Suppressor macrophage (primary cell): ENCODE measurements around the gene RAB25.
A peak's percentile ranks its signal among the peaks of the same experiment; 100 is the strongest.

Experiments
- DNase-seq, 4 experiments: peaks; one replicate each; pipeline ENCODE4 v3.0.0-alpha.2; 2020 to 2022
- total RNA-seq, 17 experiments: gene quantifications; one replicate each; lab custom pipeline; 2026; ENCODE audit warnings: mixed read lengths in 6 of 17, inconsistent platforms in 3 of 17; lab: John Stamatoyannopoulos, UW

RAB25 gene
- 0 to 0.77 (median 0) reads per million in 17 experiments for total RNA-seq

- no peak for DNase-seq
Measured at GRCh38 chr1:156060937-156061636, at the start of gene RAB25. Gene RAB25, plus strand, starts transcription at chr1:156061160. Its CDS starts 241 bp downstream, at chr1:156061401.

- no peak for DNase-seq
Measured at GRCh38 chr1:156012051-156012817, 48.7 kb upstream of the RAB25 start.

GRCh38 chr1:156014829-156015228 lies 46.1 kb upstream of the RAB25 start:
- DNase-seq, result no peak

- no peak for DNase-seq
Measured at GRCh38 chr1:156019946-156020292, 41.0 kb upstream of the RAB25 start.

- DNase-seq, result peak; percentile 89 to 94 (median 94)
Measured at GRCh38 chr1:156020293-156021092, 40.5 kb upstream of the RAB25 start, which contains the start of gene SSR2. Gene SSR2, minus strand, starts transcription at chr1:156020951. Its CDS starts 784 bp downstream, at chr1:156020167.

- no peak for DNase-seq
Measured at GRCh38 chr1:156021093-156021428, 39.9 kb upstream of the RAB25 start.

- DNase-seq, result no peak
Measured at GRCh38 chr1:156021954-156022353, 39.0 kb upstream of the RAB25 start.

GRCh38 chr1:156024801-156025200 lies 36.2 kb upstream of the RAB25 start:
- no peak for DNase-seq

GRCh38 chr1:156025876-156026275 lies 35.1 kb upstream of the RAB25 start:
- peak; percentile 53 to 78 (median 62) for DNase-seq

GRCh38 chr1:156026588-156026987 lies 34.4 kb upstream of the RAB25 start:
- no peak for DNase-seq

- DNase-seq, result no peak
Measured at GRCh38 chr1:156033011-156033410, 27.9 kb upstream of the RAB25 start.

GRCh38 chr1:156034991-156035390 lies 26.0 kb upstream of the RAB25 start:
- peak in 3 of 4 experiments; percentile 17 to 51 (median 40) for DNase-seq

- DNase-seq, result no peak
Measured at GRCh38 chr1:156042828-156043227, 18.1 kb upstream of the RAB25 start.

- DNase-seq, result no peak
Measured at GRCh38 chr1:156045076-156045475, 15.9 kb upstream of the RAB25 start.

GRCh38 chr1:156048663-156049258 lies 12.2 kb upstream of the RAB25 start:
- peak in 3 of 4 experiments; percentile 22 to 31 (median 28) for DNase-seq

GRCh38 chr1:156050376-156050775 lies 10.6 kb upstream of the RAB25 start:
- DNase-seq, result no peak

GRCh38 chr1:156051011-156051725 lies 9.8 kb upstream of the RAB25 start:
- DNase-seq, result no peak

- peak; percentile 64 to 76 (median 72) for DNase-seq
Measured at GRCh38 chr1:156052862-156053767, 7.8 kb upstream of the RAB25 start.

GRCh38 chr1:156053768-156054499 lies 7.0 kb upstream of the RAB25 start, which contains the start of gene UBQLN4:
Gene UBQLN4, minus strand, starts transcription at chr1:156053798. Its CDS starts 97 bp downstream, at chr1:156053701.
- peak; percentile 90 to 96 (median 93) for DNase-seq
